Keratinocyte (primary cell): ENCODE data around the gene NLRP6.

ENCODE experiments used
- EZH2 ChIP-seq: IDR thresholded peaks from one replicate; pipeline ENCODE4 v1.6.1; 2012; ENCODE audit warnings: inconsistent platforms, mild to moderate bottlenecking, low read length, moderate library complexity
- TF ChIP-seq, protein P1 (sequence below), 3 experiments: IDR thresholded peaks in 1 of 3; conservative IDR thresholded peaks in 1 of 3; optimal IDR thresholded peaks in 1 of 3; 2 replicates in 2 of 3; 3 replicates in 1 of 3; pipeline versions ENCODE3 to v1.5.1; 2011; ENCODE audit warnings: low read length in 3 of 3, mild to moderate bottlenecking in 3 of 3, moderate library complexity in 2 of 3, control low read depth in 1 of 3, inconsistent platforms in 1 of 3; ENCODE audit not compliant: insufficient read depth in 2 of 3; ENCODE audit errors: extremely low read depth in 1 of 3

DNA sequence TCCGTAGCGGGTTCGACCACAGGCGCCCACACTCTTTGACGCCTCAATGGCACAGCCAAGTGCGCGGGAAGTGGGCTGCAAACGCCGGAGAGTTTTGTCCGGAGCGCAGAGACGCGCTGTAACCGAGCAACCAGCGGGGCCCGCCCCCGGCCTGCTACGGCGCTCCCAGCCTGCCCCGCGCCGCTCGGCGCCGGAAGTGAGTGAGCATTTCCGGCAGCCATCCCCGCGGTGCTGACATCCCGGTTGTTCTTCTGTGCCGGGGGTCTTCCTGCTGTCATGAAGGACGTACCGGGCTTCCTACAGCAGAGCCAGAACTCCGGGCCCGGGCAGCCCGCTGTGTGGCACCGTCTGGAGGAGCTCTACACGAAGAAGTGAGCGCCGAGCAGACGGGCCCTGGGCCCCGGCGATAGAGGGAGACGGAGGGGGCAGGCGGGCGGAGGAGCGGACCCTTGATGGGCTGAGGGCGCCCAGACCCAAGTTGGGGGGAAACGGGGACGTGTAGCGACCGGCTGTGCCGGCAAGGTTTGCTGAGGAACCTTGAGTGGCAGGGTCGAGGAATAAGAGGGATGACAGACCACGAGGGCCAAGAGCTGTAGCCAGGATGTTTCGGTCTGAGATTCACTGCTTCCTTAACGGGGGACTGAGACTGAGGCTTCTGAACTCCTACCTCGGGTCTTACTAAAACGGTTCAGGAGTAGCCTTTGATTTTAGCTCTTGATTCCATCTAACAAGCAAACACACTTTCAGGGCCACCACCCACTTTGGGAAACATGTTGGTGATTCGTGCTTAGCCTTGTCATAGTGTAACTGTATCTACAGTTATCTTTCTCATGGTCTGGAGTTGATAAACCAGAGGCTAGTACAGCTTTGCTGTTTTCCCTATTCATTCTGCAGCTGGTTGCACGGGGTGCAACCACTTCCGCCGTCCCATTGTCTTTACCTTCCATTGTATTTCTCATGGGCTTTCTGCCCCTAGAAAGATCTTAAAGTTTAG, 41.1 kb upstream of the NLRP6 start, which contains the start of gene PSMD13:
- no peak for TF ChIP-seq EZH2
- TF ChIP-seq, protein P1, sequence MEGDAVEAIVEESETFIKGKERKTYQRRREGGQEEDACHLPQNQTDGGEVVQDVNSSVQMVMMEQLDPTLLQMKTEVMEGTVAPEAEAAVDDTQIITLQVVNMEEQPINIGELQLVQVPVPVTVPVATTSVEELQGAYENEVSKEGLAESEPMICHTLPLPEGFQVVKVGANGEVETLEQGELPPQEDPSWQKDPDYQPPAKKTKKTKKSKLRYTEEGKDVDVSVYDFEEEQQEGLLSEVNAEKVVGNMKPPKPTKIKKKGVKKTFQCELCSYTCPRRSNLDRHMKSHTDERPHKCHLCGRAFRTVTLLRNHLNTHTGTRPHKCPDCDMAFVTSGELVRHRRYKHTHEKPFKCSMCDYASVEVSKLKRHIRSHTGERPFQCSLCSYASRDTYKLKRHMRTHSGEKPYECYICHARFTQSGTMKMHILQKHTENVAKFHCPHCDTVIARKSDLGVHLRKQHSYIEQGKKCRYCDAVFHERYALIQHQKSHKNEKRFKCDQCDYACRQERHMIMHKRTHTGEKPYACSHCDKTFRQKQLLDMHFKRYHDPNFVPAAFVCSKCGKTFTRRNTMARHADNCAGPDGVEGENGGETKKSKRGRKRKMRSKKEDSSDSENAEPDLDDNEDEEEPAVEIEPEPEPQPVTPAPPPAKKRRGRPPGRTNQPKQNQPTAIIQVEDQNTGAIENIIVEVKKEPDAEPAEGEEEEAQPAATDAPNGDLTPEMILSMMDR (optimal IDR thresholded peaks at IDR 0.05 in 1 of 3, IDR thresholded peaks at IDR 0.05 in 1 of 3, conservative IDR thresholded peaks at IDR 0.05 in 1 of 3; ENCODE audit: extremely low read depth in 1 of 3, insufficient read depth in 2 of 3, low read length in 3 of 3): no peak
